ENCODE results near the gene RANBP1. TPM values are rescaled to one million over a fixed set of nuclear protein-coding genes. Genes with fewer than 3 reads are reported as not detected.

RANBP1 gene
- total RNA-seq, 2 experiments from 2014 or later = 406 to 570 TPM

- H3K36me3 ChIP-seq (ENCODE audit: insufficient read depth, low read length) = peaks cover 98% of the 10 kb centered on the region
- POLR2A ChIA-PET = no interaction called here
These were observed 7.6 kb downstream of the RANBP1 start for GRCh38 chr22:20123366-20124082.

DNA sequence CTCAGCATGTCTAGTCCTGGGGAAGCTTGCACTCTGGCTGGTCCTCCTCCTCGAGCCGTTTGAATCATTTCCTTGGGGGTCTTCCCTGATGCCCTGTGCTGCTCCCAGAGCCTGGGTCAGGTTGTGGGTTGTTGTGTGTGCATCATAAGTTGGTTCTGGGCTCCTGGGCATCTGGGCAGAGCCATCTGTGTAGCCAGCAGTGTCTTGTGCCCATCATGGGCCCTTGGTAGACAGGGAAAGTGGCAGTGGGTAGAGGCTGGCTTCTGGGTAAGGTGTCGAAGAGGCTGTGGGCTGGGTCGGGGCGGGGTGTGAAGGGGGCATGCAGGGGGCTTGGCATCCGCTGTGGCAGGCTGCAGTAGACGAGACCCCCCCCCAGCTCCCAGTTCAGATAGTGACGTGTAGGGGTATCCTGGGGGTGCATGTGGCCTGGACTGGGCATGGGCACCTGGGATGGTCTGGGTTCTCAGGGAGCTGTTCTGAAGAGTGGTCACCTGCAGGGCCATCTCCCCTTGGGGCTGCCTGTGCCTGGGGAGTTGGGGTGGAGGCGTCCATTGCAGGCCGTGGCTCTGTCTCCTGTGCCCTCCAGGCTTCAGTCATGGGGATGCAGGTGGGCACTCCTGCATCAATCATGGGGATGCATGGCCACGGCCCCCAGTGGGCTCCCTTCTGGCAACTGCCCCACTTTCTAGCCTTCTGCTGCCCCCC is 8.3 kb downstream of the RANBP1 start:
- Histone ChIP-seq H3K36me3 (ENCODE audit: insufficient read depth, low read length) (peaks cover 95% of the 10 kb centered on the region), H3K9me3 (ENCODE audit: low read length) (no peaks in the 10 kb centered on the region), H3K4me2 (ENCODE audit: low read length) (no peak overlapping the region), H4K20me1 (ENCODE audit: insufficient read depth, low read length) (peaks cover 23% of the 10 kb centered on the region), H3K79me2 (ENCODE audit: insufficient read depth, low read depth, low read length) (peaks cover 37% of the 10 kb centered on the region), H3K27ac (ENCODE audit: low read depth, low read length, poor library complexity, severe bottlenecking) (no peak overlapping the region), H3K4me3 (ENCODE audit: low read depth, low read length, poor library complexity, severe bottlenecking) (no peak overlapping the region), H2AFZ (ENCODE audit: low read length) (no peak overlapping the region), H3K9me2 (ENCODE audit: insufficient read depth, low read length) (no peaks in the 10 kb centered on the region), H3K4me1 (ENCODE audit: insufficient read depth, low read length, poor library complexity, severe bottlenecking) (peaks cover 19% of the 10 kb centered on the region)
- no peak for TF ChIP-seq EZH2phosphoT487 (IDR thresholded peaks at IDR 0.05; ENCODE audit: borderline replicate concordance, low read depth, low read length)
- TF ChIP-seq, protein P1, sequence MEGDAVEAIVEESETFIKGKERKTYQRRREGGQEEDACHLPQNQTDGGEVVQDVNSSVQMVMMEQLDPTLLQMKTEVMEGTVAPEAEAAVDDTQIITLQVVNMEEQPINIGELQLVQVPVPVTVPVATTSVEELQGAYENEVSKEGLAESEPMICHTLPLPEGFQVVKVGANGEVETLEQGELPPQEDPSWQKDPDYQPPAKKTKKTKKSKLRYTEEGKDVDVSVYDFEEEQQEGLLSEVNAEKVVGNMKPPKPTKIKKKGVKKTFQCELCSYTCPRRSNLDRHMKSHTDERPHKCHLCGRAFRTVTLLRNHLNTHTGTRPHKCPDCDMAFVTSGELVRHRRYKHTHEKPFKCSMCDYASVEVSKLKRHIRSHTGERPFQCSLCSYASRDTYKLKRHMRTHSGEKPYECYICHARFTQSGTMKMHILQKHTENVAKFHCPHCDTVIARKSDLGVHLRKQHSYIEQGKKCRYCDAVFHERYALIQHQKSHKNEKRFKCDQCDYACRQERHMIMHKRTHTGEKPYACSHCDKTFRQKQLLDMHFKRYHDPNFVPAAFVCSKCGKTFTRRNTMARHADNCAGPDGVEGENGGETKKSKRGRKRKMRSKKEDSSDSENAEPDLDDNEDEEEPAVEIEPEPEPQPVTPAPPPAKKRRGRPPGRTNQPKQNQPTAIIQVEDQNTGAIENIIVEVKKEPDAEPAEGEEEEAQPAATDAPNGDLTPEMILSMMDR (conservative IDR thresholded peaks at IDR 0.05; ENCODE audit: low read length) = no peak
- no peak for DNase-seq (ENCODE audit: low spot score)
- POLR2A ChIA-PET = no interaction called here
- CTCF ChIA-PET (ENCODE audit: unreplicated experiment) = no interaction called here
- no TSS peak for BruUV-seq (replicated peaks)
- intact Hi-C loops (cut with micrococcal nuclease; ENCODE audit: unreplicated experiment) = no loop called here

More at GRCh38 chr22:20123366-20124082, 7.6 kb downstream of the RANBP1 start:
- DNase-seq (ENCODE audit: low spot score) = no peak
- no TSS peak for BruUV-seq (replicated peaks)
- Histone ChIP-seq H3K4me3 (ENCODE audit: low read depth, low read length, poor library complexity, severe bottlenecking) (no peak overlapping the region), H2AFZ (ENCODE audit: low read length) (no peak overlapping the region), H3K9me2 (ENCODE audit: insufficient read depth, low read length) (no peaks in the 10 kb centered on the region), H3K79me2 (ENCODE audit: insufficient read depth, low read depth, low read length) (peaks cover 44% of the 10 kb centered on the region), H4K20me1 (ENCODE audit: insufficient read depth, low read length) (peaks cover 23% of the 10 kb centered on the region), H3K27ac (ENCODE audit: low read depth, low read length, poor library complexity, severe bottlenecking) (no peak overlapping the region), H3K4me1 (ENCODE audit: insufficient read depth, low read length, poor library complexity, severe bottlenecking) (peaks cover 18% of the 10 kb centered on the region), H3K4me2 (ENCODE audit: low read length) (no peak overlapping the region), H3K9me3 (ENCODE audit: low read length) (no peaks in the 10 kb centered on the region)
- TF ChIP-seq, protein P1 (conservative IDR thresholded peaks at IDR 0.05; ENCODE audit: low read length) = no peak
- no peak for TF ChIP-seq EZH2phosphoT487 (IDR thresholded peaks at IDR 0.05; ENCODE audit: borderline replicate concordance, low read depth, low read length)
- intact Hi-C loops (cut with micrococcal nuclease; ENCODE audit: unreplicated experiment) = no loop called here
- CTCF ChIA-PET (ENCODE audit: unreplicated experiment) = no interaction called here

Measured in OCI-LY7 (cell line).